IMR-90 (cell line): ENCODE results near the gene TMCO5A. TPM values are rescaled to one million over a fixed set of nuclear protein-coding genes. Genes with fewer than 3 reads are reported as not detected.

ENCODE experiments used
- ATAC-seq: fragments of 200-7000 bp; cut with Tn5 transposase; 2 replicates; pipeline ENCODE4 v1.9.1; 2020; ENCODE audit warnings: low read depth, mild to moderate bottlenecking, moderate library complexity
- BruUV-seq: library from RNA; stranded (reverse); fragments of 400-500 nt; replicated peaks from 2 replicates; lab custom pipeline; 2021; lab: Mats Ljungman, UMichigan
- CTCF ChIA-PET: fragments of 300-600 bp; formaldehyde crosslinking; extraction: SDS; loops from one replicate; lab custom pipeline; 2021; ENCODE audit warnings: antibody characterized with exemption; lab: Yijun Ruan, JAX
- POLR2A ChIA-PET: fragments of 300-600 bp; sonication (Branson Sonifier 250); formaldehyde crosslinking; loops from one replicate; lab custom pipeline; 2022; ENCODE audit warnings: antibody characterized with exemption; ENCODE audit not compliant: unreplicated experiment; lab: Charles Lee
- DNase-seq: peaks from one replicate; pipeline ENCODE4 v3.0.0; 2013
- H2AFZ ChIP-seq: replicated peaks from 2 replicates; pipeline ENCODE3; 2013; ENCODE audit warnings: low read length, mild to moderate bottlenecking; ENCODE audit not compliant: poor library complexity
- H2AK5ac ChIP-seq: 2 replicates; pipeline ENCODE4 v1.6.1; 2013; ENCODE audit warnings: low read depth, low read length, inconsistent platforms
- H2AK9ac ChIP-seq: replicated peaks from 2 replicates; pipeline ENCODE3; 2013; ENCODE audit warnings: mild to moderate bottlenecking, low read depth, low read length, moderate library complexity; ENCODE audit not compliant: poor library complexity
- H2BK120ac ChIP-seq: 2 replicates; pipeline ENCODE4 v1.6.1; 2013; ENCODE audit warnings: low read depth, low read length, inconsistent platforms
- H2BK15ac ChIP-seq: 3 replicates; pipeline ENCODE4 v1.6.1; 2013; ENCODE audit warnings: low read depth, low read length, inconsistent platforms
- H2BK20ac ChIP-seq: 2 replicates; pipeline ENCODE4 v1.6.1; 2013; ENCODE audit warnings: low read depth, mild to moderate bottlenecking, inconsistent platforms, low read length, moderate library complexity
- H2BK5ac ChIP-seq: 2 replicates; pipeline ENCODE4 v1.6.1; 2013; ENCODE audit warnings: mild to moderate bottlenecking, low read depth, low read length, inconsistent platforms; ENCODE audit not compliant: poor library complexity, severe bottlenecking
- H3K14ac ChIP-seq: replicated peaks from 2 replicates; pipeline ENCODE4 v1.6.1; 2013; ENCODE audit warnings: low read depth, low read length, inconsistent platforms
- H3K18ac ChIP-seq: 2 replicates; pipeline ENCODE4 v1.6.1; 2013; ENCODE audit warnings: low read depth, low read length, control low read depth
- H3K23ac ChIP-seq: 2 replicates; pipeline ENCODE4 v1.6.1; 2013; ENCODE audit warnings: low read depth, low read length, inconsistent platforms
- H3K27ac ChIP-seq: 2 replicates; pipeline ENCODE4 v1.5.1; 2013; ENCODE audit warnings: mild to moderate bottlenecking, control low read depth, low read length; ENCODE audit not compliant: insufficient read depth
- H3K27me3 ChIP-seq: 2 replicates; pipeline ENCODE4 v1.6.1; 2013; ENCODE audit warnings: low read length; ENCODE audit not compliant: control insufficient read depth, insufficient read depth
- H3K36me3 ChIP-seq: 2 replicates; pipeline ENCODE4 v1.6.1; 2013; ENCODE audit warnings: low read length, mixed read lengths; ENCODE audit not compliant: control insufficient read depth, insufficient read depth
- H3K4ac ChIP-seq: 2 replicates; pipeline ENCODE4 v1.6.1; 2013; ENCODE audit warnings: low read depth, low read length, inconsistent platforms
- H3K4me1 ChIP-seq: 2 replicates; pipeline ENCODE4 v1.6.1; 2013; ENCODE audit warnings: low read length, mixed read lengths; ENCODE audit not compliant: control insufficient read depth, insufficient read depth
- H3K4me2 ChIP-seq: 2 replicates; pipeline ENCODE4 v1.6.1; 2013; ENCODE audit warnings: low read depth, mild to moderate bottlenecking, control low read depth, low read length, moderate library complexity
- H3K4me3 ChIP-seq: 2 replicates; pipeline ENCODE4 v1.5.1; 2013; ENCODE audit warnings: low read depth, mild to moderate bottlenecking, control low read depth, low read length, moderate library complexity; ENCODE audit not compliant: insufficient read depth
- H3K56ac ChIP-seq: 2 replicates; pipeline ENCODE4 v1.6.1; 2013; ENCODE audit warnings: low read length, inconsistent platforms; ENCODE audit not compliant: insufficient read depth; ENCODE audit errors: extremely low read depth
- H3K79me1 ChIP-seq, 2 experiments: 2 replicates each; pipeline ENCODE4 v1.6.1; 2013; ENCODE audit warnings: low read length in 2 of 2, inconsistent platforms in 1 of 2, low read depth in 1 of 2
- H3K9ac ChIP-seq: 2 replicates; pipeline ENCODE4 v1.6.1; 2013; ENCODE audit warnings: low read depth, low read length, control low read depth
- H3K9me1 ChIP-seq: 2 replicates; pipeline ENCODE4 v1.6.1; 2013; ENCODE audit warnings: low read length, inconsistent platforms; ENCODE audit not compliant: insufficient read depth
- H3K9me3 ChIP-seq: 2 replicates; pipeline ENCODE4 v1.6.1; 2013; ENCODE audit warnings: low read length; ENCODE audit not compliant: control insufficient read depth, insufficient read depth
- H4K20me1 ChIP-seq: 2 replicates; pipeline ENCODE4 v1.6.1; 2013; ENCODE audit warnings: low read length, inconsistent platforms; ENCODE audit not compliant: insufficient read depth
- H4K5ac ChIP-seq: 2 replicates; pipeline ENCODE4 v1.6.1; 2013; ENCODE audit warnings: mild to moderate bottlenecking, low read depth, low read length, control low read depth
- H4K8ac ChIP-seq, 2 experiments: 2 replicates each; pipeline ENCODE4 v1.6.1; 2013; ENCODE audit warnings: low read depth in 2 of 2, low read length in 2 of 2, control low read depth in 1 of 2, inconsistent platforms in 1 of 2
- H4K91ac ChIP-seq: 2 replicates; pipeline ENCODE4 v1.6.1; 2013; ENCODE audit warnings: low read depth, low read length, inconsistent platforms; ENCODE audit not compliant: insufficient read depth
- CEBPB ChIP-seq: IDR thresholded peaks from 2 replicates; pipeline ENCODE4 v1.6.1; 2012; ENCODE audit warnings: low read depth, low read length, improper control_type of control experiment
- dilution Hi-C: fragments of 300-500 bp; cut with HindIII; formaldehyde crosslinking; loops from one replicate; pipeline ENCODE4 v1.14.3; 2018; ENCODE audit warnings: low sequenced_read_pairs; ENCODE audit not compliant: unreplicated experiment
- in situ Hi-C: fragments of 300-500 bp; cut with MboI; formaldehyde crosslinking; loops from 3 replicates; pipeline ENCODE4 v1.14.3; 2019; ENCODE audit warnings: low sequenced_read_pairs, inconsistent platforms, mixed read lengths
- intact Hi-C: fragments of 100-400 bp; cut with micrococcal nuclease; formaldehyde crosslinking; loops from 2 replicates; pipeline ENCODE4 v1.10.0; 2022
- polyA plus RNA-seq, 3 experiments: library from polyadenylated mRNA; depleted of rRNA; stranded (reverse); fragments of >200 nt; gene quantifications; 2 replicates each; pipeline ENCODE4 v1.2.3, GENCODE V29; 2012; ENCODE audit warnings: low replicate concordance in 1 of 3
- total RNA-seq: library from RNA; depleted of rRNA; stranded (reverse); fragments of >200 nt; gene quantifications from 2 replicates; pipeline ENCODE4 v1.2.3, GENCODE V29; 2012

The TMCO5A gene
- total and polyA plus RNA-seq, 2 of the 4 experiments (the other 2 are of a cell fraction), result not detected

- Histone ChIP-seq H3K23ac (no peak overlapping the region), H2BK5ac (no peak overlapping the region), H3K4me1 (no peaks in the 10 kb centered on the region), H2AK5ac (no peak overlapping the region), H3K9ac (no peak overlapping the region), H3K4me3 (no peak overlapping the region), H3K14ac (no peak overlapping the region), H3K4me2 (no peak overlapping the region), H3K9me3 (no peaks in the 10 kb centered on the region), H3K79me1 (no peaks in the 10 kb centered on the region), H2BK20ac (no peak overlapping the region), H3K4ac (no peak overlapping the region), H3K27ac (no peak overlapping the region), H3K27me3 (peaks cover 1% of the 10 kb centered on the region; the same call in 1 of the 2 replicates), H4K91ac (no peak overlapping the region), H4K5ac (no peak overlapping the region), H2BK120ac (no peak overlapping the region), H3K18ac (no peak overlapping the region), H2BK15ac (no peak overlapping the region), H2AK9ac (no peak overlapping the region), H4K20me1 (no peaks in the 10 kb centered on the region), H4K8ac (no peak overlapping the region), H3K56ac (no peak overlapping the region), H3K9me1 (no peaks in the 10 kb centered on the region), H3K36me3 (no peaks in the 10 kb centered on the region), H2AFZ (no peak overlapping the region)
- TF ChIP-seq CEBPB, result no peak
- BruUV-seq, result no TSS peak
- ChIA-PET CTCF (interaction anchor here (1.2 kb wide), 1 partner anchor 177 kb away, joined by 3 read pairs; no protein-coding TSS in a partner anchor), POLR2A (no interaction called here)
- dilution Hi-C loops, result no loop called here
- DNase-seq, result no peak
- intact Hi-C loops, result no loop called here
- no peak; the same call in 1 of the 2 replicates for ATAC-seq
- in situ Hi-C loops, result no loop called here
Observed at GRCh38 chr15:37941779-37942178, 7.3 kb downstream of the TMCO5A start.
